Stimulated activated CD4-positive, alpha-beta T cell treated with anti-CD3 and anti-CD28 coated beads, Interleukin-2, amount 100 ng/mL, for 24 hours (primary cell): ENCODE measurements around the gene TAP2.
A peak's percentile ranks its signal among the peaks of the same experiment; 100 is the strongest.
"Not testable (repeated sequence)": the region's sequence is repeated elsewhere in the genome, so short reads cannot be mapped to it uniquely, and the experiment has no call there.

Experiments used
- DNase-seq, 2 donors: peaks; one replicate each; pipeline ENCODE4 v3.0.0-alpha.2; 2020

Gene TAP2

DNA sequence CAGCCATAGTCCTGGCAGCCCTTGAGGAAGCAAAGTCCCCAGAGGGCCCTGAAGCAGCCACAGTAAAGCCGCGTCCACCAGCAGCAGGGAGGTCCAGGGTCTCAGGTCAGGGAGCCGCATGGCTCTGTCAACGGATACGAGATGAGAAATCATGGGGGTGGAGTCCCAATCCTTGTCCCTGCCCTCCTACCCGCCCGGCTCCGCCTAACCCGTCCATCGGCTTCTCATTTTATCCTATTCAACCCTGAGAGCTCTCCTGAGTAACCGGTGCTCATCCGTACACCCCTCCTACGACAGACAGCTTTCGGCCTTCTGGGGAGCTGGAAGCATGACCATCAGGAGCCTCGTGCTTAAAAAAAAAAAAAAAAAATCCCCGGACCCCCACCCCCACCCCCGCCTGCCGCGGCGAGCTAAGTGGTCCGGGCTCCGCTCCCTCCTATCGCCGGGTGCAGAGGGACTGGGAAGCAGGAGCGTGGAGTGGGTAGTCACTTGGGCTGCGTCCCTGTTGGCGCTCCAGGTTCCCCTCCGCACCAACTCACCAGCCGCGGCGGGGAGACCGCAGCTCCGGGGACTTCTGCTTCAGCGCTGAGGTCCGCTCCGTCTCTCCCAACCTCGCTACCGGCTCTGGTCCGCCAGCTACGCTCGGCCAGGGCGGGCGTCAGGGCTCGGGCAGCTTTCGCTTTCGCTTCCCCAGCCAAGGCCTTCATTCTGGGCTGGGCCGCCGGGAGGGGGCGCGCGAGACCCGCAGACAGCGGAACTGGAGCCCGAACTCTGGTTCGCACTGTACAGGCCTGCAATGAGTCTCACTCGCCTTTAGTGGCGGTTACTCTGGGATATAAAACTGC lies at the start of gene TAP2:
Gene TAP2 (minus strand): TSS at position 626 of the 845 bp plus-strand sequence. CDS start 506 bp downstream, at position 120.
- peak; percentile 99 for DNase-seq

DNA sequence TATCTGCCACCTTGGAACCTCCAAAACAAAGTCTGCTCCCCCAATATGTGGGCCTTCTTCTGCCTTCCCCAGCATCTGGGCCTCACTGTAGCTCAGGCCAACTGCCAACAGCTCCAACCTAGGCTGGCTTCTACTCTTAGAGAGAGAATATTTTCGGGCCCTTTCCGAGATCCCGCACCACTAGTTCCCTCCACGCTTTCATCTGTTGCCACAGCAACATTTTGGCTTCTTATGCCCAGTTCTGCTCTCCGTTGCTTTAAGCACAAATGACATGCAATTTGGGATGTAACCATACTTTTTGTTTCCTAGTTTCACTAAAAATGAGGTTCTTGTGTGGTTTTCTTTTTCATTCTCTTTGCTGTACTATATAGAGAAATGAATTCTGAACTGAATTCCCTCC lies 49.1 kb upstream of the TAP2 start:
- DNase-seq: no peak

DNA sequence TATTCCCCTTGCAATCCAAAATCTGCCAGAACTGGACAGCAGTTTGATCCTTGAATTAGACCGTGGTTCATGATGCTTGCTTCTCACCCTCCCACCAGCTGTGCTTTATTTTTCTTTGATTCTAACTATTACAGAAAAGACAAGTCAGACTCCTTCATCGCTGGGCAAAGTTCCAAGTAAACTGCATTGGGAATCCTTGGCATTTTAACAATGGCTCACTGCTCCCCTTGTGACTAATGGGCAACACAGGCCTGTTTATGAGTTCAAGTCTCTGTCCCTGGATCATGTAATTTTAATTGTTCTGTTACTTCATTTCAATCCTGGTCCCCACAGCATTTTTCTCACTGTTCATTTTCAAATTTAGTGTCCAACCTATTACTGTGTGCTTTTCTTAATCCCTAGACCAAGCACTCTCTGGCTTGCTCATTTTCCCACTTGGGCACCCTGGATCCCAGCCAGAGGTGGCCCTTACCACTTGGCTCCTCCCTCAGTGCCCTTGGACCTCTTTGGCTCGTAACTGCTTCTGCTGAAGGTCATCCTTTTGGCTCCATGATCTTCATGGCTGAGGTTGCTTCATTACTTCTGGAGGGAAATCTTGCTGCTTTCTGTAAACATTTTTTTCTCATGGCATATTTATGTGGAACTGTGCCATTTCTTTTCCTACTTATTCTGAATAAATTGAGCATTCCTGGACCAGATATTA lies 48.3 kb upstream of the TAP2 start:
- no peak for DNase-seq

DNA sequence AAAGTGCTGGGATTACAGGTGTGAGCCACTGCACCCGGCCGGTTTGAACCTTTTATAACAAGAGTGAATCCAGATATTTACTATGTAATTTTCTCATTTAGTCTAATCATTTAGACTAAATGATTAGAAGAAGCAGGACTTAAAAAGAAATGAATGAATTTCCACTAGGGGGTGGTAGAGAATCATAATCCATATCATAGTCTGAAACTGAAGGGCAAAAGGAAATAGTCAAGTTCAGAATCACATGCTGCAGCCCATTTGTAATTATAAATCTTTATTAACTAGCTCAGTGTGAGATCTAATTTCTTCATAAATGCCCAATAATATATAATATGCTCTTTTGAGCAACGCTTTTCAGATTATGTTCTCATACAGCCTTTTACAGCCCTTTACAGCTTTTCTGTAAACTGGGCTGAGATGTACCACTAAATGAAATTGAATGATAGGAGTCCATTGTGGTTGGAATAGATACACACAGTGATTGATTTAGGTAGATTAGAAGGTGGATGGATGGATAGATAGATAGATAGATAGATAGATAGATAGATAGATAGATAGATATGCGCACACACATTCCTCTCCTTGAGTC lies 47.3 kb upstream of the TAP2 start:
- DNase-seq: no peak

DNA sequence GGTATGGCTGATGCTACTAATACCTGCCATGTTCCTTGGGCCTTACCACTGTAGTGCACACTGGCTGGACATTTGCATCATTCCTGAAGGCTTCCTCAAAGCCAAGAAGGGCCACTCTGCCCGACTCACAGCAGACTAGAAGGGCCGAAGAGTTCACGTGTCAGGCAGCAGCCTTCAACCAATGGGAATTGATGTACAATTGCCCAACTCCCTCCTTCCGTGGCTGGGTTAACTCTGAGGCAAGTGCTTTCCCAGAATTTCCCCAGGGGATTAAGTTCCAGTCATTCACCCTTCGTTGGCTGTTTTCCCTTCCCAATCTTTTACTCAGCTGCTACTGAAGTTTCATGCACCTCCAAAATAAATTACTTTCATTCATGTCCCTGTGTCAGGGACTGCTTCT lies 45.2 kb upstream of the TAP2 start:
- no peak for DNase-seq

DNA sequence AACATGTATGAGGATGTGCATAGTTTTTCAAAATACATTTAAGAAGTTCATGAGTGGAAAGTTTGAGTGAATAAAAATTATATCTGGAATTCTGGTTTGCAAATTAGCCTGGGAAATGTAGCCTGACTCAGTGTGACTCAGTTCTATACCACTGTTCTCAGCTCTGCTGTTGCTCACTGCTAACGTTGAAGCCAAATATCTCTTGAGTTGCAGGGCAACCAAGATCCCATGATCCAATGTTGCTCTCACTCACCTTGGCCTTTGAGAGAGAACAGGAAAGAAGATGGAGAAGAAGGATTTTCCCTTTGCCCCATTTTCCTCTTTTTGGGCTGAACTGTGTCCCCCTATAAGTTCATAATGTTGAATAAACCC lies 44.3 kb upstream of the TAP2 start:
- no peak for DNase-seq

DNA sequence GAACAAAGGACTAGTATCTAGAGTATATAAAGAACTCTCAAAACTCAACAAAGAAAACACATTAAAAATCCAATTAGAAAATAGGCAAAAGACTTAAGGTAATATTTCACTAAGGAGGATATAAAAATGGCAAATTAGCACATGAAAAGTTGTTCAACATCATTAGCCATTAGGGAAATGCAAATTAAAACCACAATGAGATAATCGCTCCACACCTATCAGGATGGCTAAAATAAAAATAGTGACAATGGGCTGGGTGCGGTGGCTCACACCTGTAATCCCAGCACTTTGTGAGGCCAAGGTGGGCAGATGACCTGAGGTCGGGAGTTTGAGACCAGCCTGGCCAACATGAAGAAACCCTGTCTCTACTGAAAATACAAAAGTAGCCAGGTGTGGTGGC lies 42.4 kb upstream of the TAP2 start:
- DNase-seq: not testable (repeated sequence)

DNA sequence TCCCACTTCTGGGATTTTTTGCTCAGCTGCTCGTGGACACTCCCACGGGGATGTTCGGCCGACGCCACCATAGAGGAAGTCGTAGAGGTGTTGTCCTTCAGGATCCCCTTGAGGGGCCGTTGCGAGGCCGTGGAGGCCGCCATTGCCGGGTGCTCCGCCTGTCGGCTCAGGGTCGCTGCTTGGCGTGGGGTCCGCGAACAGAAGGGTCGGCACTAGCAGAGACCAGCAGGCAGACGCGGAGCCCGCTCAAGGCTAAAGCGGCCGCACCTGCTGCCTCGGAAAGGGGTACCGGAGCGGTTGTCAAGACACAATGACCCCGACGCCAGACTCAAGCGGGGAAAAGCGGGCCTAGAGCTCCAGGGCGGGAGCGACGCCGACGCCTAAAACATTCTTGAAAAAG lies 41.2 kb upstream of the TAP2 start:
- no peak for DNase-seq

DNA sequence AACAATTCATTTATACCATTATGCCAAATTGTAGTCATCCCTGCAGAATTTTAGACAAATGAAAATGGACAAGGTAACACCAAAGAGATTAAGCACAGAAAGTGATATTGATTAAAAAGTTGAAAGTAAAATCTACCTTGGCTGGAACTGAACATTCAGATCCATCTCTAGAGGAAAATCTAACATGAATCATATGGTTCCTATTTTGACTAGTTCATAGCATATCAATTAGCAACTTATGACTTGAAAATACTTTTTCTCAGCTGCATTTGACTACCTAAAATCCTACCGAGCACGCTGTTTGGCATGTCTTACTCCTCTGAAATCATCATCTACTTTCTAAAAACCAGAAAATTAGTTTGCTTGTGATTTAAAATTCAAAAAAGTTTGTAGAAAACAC lies 38.1 kb upstream of the TAP2 start:
- no peak for DNase-seq

DNA sequence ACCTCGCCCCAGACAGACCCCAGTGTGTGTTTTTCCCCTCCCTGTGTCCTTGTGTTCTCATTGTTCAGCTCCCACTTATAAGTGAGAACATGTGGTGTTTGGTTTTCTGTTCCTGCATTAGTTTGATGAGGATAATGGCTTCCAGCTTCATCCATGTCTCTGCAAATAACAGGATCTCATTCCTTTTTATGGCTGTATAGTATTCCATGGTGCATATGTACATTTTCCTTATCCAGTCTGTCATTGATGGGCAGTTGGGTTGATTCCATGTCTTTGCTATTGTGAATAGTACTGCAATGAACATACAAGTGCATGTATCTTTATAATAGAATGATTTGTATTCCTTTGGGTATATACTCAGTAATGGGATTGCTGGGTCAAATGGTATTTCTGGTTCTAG lies 35.4 kb upstream of the TAP2 start:
- DNase-seq: not testable (repeated sequence)

DNA sequence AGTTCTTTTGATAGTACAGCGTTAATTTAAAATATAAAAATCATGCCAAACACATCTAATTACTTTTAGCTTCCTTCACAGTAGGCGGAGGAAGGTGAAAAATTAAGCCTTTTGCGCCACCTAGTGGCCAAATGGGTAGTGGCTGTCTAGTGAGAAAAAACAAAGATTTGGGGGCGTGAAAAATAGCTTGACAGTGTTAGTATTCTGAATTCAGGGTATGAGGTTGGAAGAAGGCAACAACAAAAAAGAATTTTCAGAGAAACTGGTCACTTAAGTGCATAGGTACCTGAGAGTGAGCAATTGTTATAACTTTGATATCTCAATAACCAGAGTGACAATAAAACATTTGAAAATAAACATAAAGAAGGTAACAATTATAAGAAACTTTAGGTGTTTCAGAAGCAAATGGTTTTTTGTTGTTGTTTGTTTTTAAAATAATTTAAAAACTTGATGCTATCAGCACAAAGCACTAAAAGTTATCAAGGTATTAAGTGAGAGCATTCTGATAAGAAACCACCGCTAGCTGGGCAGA lies 29.8 kb upstream of the TAP2 start:
- DNase-seq: peak; percentile 92

DNA sequence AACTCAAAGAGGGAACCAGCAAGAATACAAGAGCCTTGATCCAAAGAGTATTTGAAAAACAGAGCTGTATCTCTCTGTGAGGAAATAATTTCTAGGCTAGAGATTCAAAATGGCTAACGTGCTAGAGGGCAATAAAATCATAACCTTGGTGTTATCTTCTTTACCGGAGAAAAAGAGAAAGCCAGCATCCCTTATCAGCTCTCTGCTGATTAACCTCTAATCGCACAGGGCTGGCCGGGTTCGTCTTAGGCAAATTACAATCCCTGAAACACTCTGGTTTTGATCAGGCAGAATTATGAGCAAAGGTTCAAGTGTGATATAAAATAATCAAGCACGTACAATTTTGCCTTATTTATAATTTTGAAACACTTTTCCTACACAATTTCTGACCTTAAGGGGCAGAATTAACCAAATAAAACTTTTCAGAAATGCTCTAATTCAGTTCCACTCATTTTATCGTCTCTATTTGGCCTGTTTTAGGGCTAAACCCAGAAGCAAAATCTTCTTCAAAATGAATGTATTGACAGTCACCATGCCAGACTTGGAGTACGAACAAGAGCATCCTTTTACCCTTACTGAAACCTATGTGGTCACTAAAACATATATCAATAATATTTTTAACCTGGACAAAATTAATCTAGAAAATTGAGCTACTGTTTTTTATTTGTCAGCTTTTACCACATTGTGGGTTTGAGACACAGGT lies 29.2 kb upstream of the TAP2 start:
- no peak for DNase-seq

DNA sequence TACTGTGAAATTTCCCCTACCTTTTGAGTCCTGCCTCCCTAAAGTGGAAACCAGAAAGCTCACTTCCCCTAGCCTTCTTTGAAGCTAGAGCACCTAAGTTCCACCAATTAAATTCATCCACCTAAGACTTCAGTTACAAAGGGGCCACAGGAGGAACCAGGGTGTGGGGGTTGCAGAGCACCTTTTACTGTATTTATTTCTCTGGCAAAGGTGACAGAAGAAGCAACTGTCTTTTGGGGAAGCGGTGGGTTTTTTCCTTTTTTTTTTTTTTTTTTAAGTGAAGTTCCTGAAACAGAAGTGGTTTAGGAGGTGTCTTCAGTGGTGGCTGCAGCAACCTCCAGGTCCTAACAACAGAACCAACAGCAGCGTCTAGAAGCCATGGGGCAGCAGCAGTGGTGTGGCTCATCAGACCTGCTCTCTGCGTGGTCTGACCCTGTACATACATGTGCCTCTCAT lies 28.5 kb upstream of the TAP2 start:
- DNase-seq: no peak

DNA sequence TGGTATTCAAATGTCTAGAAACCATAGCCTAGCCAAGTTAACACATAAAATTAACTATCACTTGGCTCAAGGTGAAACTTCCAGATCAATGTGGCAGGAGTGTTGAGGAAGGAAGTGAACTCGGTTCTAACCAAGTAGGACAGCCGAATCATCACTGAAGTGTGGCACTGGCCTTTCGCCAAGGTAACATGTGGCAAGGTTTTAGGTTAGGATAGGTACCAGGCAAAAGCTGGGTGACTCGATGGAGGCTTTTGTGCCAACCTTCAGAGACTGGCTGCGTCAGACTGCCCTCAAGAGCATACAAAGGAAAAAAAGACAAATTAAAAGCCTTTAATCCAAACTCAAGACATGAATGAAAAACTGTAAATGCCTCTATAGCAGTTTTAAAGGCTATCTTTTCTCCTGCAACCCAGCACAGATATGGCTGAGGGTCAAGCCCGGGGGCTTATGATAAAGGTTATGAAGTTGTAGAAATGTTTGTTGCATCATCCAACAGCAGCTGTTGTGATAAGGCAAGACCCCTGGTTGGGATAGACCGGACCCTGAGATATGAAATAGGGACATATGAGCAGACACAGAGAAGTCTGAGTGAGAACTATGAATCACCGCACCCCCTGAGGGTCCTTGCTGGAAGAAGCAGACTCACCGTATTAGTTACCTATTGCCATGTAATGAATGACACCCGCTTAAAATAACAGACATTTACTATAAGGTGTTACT lies 27.3 kb upstream of the TAP2 start:
- no peak for DNase-seq

DNA sequence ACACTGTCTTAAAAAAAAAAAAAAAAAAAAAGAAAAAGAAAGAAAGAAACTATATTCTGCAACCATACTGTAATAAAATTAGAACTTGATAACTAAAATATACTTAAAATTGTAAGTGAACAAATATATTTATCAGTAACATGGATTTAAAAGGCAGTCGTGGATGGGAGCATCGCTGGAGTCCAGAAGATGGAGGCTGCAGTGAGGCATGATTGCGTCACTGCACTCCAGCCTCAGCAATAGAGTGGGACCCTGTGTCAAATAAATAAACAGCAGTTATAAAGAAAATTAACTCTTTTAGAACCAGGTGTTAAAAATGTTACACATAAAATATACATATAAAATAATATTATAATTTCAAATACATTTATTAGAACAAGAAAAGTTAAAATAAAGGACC lies 24.2 kb upstream of the TAP2 start:
- no peak for DNase-seq

DNA sequence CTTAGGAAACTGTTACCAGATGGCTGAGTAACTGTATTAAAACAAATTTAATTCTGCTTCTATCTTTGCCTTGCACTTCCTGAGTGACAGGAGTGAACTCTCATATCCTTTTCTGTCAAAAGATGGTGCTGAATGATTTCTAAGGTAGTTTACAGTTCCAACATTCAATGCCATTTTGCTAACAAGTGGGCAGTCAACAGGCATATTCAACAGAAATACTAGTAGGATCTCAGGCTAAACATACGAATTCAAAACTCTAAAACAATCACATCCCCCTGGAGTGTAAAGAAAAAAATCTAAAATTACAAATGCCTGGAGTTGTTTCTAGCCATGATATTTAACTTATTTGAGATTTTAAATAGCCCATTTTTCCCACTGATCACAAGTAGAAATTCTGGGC lies 22.1 kb upstream of the TAP2 start:
- DNase-seq: no peak

DNA sequence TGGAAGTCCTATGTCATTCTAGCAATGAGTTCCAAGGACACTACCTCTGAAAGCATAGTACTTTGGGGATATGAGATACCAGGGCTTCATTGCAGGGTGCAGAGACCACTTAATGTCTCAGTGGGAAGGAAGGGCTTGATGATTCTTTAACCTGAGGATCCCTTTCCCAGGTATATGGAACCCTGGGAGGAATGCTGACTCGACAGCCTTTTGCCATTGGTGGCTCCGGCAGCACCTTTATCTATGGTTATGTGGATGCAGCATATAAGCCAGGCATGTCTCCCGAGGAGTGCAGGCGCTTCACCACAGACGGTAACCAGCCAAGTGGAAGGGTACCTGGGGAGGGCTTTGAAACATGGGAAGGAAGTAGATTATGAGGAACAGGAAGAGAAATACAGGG lies 19.7 kb upstream of the TAP2 start:
- DNase-seq: no peak

DNA sequence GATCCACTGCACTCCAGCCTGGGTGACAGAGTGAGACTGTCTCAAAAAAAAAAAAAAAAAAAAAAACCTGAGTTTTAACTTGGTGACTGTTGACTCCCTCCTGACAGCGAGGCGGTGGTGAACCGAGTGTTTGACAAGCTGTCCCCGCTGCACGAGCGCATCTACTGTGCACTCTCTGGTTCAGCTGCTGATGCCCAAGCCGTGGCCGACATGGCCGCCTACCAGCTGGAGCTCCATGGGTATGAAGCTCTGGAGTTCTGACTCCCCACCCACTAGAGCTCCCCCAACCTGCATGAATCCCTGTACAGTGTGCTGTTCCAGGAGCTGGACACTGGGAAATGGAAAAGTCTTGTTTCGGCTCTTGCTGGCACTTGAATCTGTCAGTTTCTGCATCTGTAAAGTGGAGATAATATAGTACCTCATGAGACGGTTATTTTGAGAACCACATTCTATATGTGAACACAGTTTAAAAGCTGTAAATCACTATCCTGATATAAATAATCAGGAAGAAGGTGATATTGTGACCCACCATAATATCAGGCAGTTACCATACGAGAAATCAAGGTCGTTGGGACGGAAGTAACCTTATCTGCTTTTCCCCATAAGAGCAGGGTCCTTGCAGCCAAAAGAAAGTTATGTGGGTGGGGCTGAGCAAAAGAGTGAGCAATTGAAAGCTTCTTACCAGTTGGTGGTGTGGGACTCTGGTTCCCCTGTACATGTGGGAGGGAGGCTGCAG lies 18.8 kb upstream of the TAP2 start:
- no peak for DNase-seq

DNA sequence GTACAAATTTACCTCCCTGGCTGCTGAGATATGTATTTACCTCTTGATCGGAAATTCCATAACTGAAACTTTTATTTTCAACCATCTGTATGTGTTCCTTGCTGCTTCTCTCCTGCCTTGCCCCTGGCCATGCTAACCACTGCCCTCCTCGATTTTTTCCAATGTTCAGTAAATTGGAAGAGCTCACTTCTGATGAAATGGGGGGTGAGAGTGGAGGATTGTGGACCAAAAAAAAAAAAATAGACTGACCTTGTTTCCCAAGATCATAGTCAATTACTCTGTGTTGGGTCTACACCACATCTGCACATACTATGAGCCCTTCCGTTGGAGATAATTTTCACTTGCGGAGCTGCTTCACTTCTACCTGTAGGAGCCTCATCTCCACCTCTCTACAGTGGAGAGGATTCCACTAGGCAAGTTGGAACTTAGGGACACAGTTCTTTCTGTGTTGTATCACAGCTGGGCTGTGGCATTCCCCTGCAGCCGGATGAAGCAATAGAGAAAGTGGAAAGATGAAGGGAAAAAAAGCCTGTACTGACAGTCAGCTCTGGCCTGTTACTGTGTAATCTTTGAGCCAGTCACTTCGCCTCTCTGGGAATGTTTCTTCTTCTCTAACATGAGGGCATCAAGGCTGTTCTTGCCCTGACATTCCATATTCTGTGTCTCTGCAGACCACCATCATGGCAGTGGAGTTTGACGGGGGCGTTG lies 17.1 kb upstream of the TAP2 start:
- no peak for DNase-seq

DNA sequence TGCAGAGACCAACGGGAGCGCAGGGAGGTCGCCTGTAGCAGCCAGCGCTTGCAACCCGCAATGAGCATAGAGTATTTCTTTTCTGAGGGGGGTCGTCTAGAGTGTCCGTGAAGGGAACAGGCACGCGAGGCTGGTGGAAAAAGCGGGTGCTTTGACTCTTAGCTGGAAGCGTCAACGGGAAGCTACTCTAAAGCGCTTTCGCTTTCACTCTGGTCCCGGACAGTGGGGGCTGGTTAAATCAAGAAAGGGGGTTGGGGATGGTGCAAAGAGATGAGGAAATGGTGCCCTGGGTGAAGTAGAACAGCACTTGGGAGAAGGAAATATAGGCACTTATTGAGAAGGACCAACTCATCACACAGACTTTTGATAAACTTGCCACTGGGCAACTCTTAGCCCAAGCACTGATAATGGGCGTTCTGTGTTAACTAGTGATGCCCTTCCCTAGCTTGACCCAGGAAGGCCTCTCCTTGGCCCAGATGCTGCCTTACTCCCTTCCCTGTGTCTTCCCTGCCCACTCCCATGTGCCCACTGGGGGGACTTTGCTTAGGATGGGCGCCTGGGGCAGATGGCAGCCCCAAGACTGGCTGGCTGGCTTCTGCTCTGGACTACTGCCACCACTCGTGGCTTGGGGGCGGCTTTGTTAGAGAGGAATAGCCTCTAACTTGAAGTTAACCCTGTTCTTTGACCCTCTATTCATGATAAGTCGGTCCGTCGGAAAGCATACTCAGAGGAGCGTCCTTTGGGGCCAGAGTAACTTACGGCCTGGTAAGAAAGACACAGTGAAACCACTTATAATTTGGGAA lies 16.0 kb upstream of the TAP2 start:
- peak; percentile 61 to 66 for DNase-seq
